ENCODE measurements around the gene TSPOAP1.

Gene TSPOAP1

GRCh38 chr17:58308985-58309917 lies 19.3 kb downstream of the TSPOAP1 start:
- no peak for TF ChIP-seq CTCF (IDR thresholded peaks at IDR 0.05)
- Histone ChIP-seq H3K4me3 (ENCODE audit: low read depth in 1 of 2, low read length in 1 of 2) (no peak overlapping the region), H3K27ac (no peak overlapping the region), H3K9me3 (no peaks in the 10 kb centered on the region), H3K27me3 (no peaks in the 10 kb centered on the region), H3K4me1 (ENCODE audit: control insufficient read depth in 1 of 2, insufficient read depth in 1 of 2, low read depth in 1 of 2, low read length in 1 of 2) (peaks cover 24 to 27% of the 10 kb centered on the region in 2 experiments), H3K36me3 (no peaks in the 10 kb centered on the region)

- Histone ChIP-seq H3K4me3 (ENCODE audit: low read depth in 1 of 2, low read length in 1 of 2) (no peak overlapping the region), H3K27me3 (no peaks in the 10 kb centered on the region), H3K4me1 (ENCODE audit: control insufficient read depth in 1 of 2, insufficient read depth in 1 of 2, low read depth in 1 of 2, low read length in 1 of 2) (peaks cover 27 to 31% of the 10 kb centered on the region in 2 experiments), H3K27ac (no peak overlapping the region), H3K9me3 (no peaks in the 10 kb centered on the region), H3K36me3 (no peaks in the 10 kb centered on the region)
- no peak for TF ChIP-seq CTCF (IDR thresholded peaks at IDR 0.05)
Measured at GRCh38 chr17:58308173-58308984, 20.2 kb downstream of the TSPOAP1 start.

GRCh38 chr17:58307468-58308172 lies 21.0 kb downstream of the TSPOAP1 start:
- no peaks in the 10 kb centered on the region for H3K9me3 ChIP-seq
- H3K27ac ChIP-seq, result no peak overlapping the region

GRCh38 chr17:58306131-58306951 lies 22.3 kb downstream of the TSPOAP1 start:
- no peaks in the 10 kb centered on the region for H3K36me3 ChIP-seq
- no peak for TF ChIP-seq CTCF (IDR thresholded peaks at IDR 0.05)

More at GRCh38 chr17:58307468-58308172, 21.0 kb downstream of the TSPOAP1 start:
- H3K27me3 ChIP-seq, result no peaks in the 10 kb centered on the region
- H3K4me1 ChIP-seq (ENCODE audit: control insufficient read depth in 1 of 2, insufficient read depth in 1 of 2, low read depth in 1 of 2, low read length in 1 of 2), result peaks cover 27 to 31% of the 10 kb centered on the region in 2 experiments
- no peak overlapping the region for H3K4me3 ChIP-seq (ENCODE audit: low read depth in 1 of 2, low read length in 1 of 2)
- H3K36me3 ChIP-seq, result no peaks in the 10 kb centered on the region
- TF ChIP-seq CTCF (IDR thresholded peaks at IDR 0.05), result no peak

More at GRCh38 chr17:58306131-58306951, 22.3 kb downstream of the TSPOAP1 start:
- Histone ChIP-seq H3K27me3 (no peaks in the 10 kb centered on the region), H3K4me3 (ENCODE audit: low read depth in 1 of 2, low read length in 1 of 2) (no peak overlapping the region), H3K27ac (no peak overlapping the region), H3K9me3 (no peaks in the 10 kb centered on the region), H3K4me1 (ENCODE audit: control insufficient read depth in 1 of 2, insufficient read depth in 1 of 2, low read depth in 1 of 2, low read length in 1 of 2) (peaks cover 27 to 31% of the 10 kb centered on the region in 2 experiments)
